WTC11 (cell line): ENCODE results near the gene RRP8.

ENCODE experiments used
- CREM ChIP-seq: sonication (generic); formaldehyde crosslinking; IDR thresholded peaks from 2 replicates; pipeline ENCODE4 v1.8.1; 2022; ENCODE audit warnings: mild to moderate bottlenecking, missing genetic modification reagents, moderate library complexity
- ETV6 ChIP-seq: sonication (generic); formaldehyde crosslinking; IDR thresholded peaks from 2 replicates; pipeline ENCODE4 v1.8.1; 2022; ENCODE audit warnings: mild to moderate bottlenecking, missing genetic modification reagents
- NFYB ChIP-seq: sonication (generic); formaldehyde crosslinking; conservative IDR thresholded peaks from 2 replicates; pipeline ENCODE4 v1.8.0; 2022; ENCODE audit warnings: low read depth, missing genetic modification reagents
- TCF7 ChIP-seq: sonication (generic); formaldehyde crosslinking; IDR thresholded peaks from 2 replicates; pipeline ENCODE4 v1.8.0; 2022; ENCODE audit warnings: mild to moderate bottlenecking, low read depth, missing genetic modification reagents, moderate library complexity
- TF ChIP-seq, protein P1 (sequence below): fragments of 200-600 bp; IDR thresholded peaks from 2 replicates; pipeline ENCODE4 v1.8.0; 2022; ENCODE audit warnings: antibody characterized with exemption
- TF ChIP-seq, protein P2 (sequence below): sonication (generic); formaldehyde crosslinking; IDR thresholded peaks from 2 replicates; pipeline ENCODE4 v1.8.0; 2022; ENCODE audit warnings: mild to moderate bottlenecking, missing genetic modification reagents
- TF ChIP-seq, protein P3 (sequence below): sonication (generic); formaldehyde crosslinking; IDR thresholded peaks from 2 replicates; pipeline ENCODE4 v1.8.1; 2022; ENCODE audit warnings: mild to moderate bottlenecking, missing genetic modification reagents, moderate library complexity, borderline replicate concordance
- TF ChIP-seq, protein P4 (sequence below): sonication (generic); formaldehyde crosslinking; IDR thresholded peaks from 2 replicates; pipeline ENCODE4 v1.8.1; 2022; ENCODE audit warnings: mild to moderate bottlenecking, moderate library complexity, missing genetic modification reagents
- TF ChIP-seq, protein P5 (sequence below): sonication (generic); formaldehyde crosslinking; IDR thresholded peaks from 2 replicates; pipeline ENCODE4 v1.8.1; 2022; ENCODE audit warnings: low read depth, missing genetic modification reagents, borderline replicate concordance
- TF ChIP-seq, protein P6 (sequence below): sonication (generic); formaldehyde crosslinking; IDR thresholded peaks from 2 replicates; pipeline ENCODE4 v1.8.0; 2022; ENCODE audit warnings: mild to moderate bottlenecking, missing genetic modification reagents
- TF ChIP-seq, protein P7 (sequence below): sonication (generic); formaldehyde crosslinking; IDR thresholded peaks from 2 replicates; pipeline ENCODE4 v1.8.1; 2023; ENCODE audit warnings: mild to moderate bottlenecking, missing genetic modification reagents
- TF ChIP-seq, protein P8 (sequence below): sonication (generic); formaldehyde crosslinking; IDR thresholded peaks from 2 replicates; pipeline ENCODE4 v1.8.0; 2023; ENCODE audit warnings: mild to moderate bottlenecking, missing genetic modification reagents

DNA sequence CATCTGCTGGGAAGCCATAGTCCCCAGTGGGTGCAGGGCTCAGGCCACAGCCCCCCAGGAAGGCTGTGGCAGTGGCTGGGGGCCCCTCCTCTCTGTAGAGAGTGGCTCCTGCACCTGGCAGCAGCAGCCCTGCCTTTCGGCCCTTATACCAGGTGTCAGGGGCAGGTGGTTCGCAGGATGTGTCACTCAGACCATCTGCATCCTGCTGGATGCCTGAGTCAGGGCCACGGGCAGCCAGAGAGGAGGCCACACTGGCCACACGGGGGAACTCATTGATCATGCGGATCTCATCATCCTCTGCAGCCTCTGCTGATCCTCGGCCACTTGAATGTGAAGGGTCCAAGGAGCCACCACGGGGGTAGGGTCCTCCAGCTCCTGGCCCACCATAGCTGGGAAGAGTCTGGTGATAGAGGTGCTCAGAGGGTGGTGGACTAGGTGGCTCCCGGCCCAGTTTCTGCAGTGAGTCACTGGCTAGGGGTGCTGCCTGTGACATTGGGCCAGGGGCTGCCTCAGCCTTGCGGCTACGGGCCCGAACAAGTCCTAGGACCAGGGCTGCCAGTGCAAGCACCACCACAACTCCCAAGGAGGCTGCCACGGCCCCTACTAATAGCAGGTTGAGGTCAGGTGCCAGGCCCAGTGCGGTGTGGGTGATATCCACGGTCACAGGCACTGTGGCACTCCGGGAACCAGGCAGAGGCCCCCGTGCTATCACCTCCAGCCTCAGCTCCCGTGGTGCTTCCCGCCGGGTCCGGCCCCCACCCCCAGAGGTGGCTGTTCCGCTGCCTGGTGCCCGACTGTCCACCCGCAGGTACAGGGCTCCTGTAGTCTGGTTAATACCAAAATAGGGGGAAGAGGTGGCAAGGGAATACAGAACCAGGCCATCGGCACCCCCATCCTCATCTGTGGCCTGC is 19.1 kb upstream of the RRP8 start:
- TF ChIP-seq, protein P1, sequence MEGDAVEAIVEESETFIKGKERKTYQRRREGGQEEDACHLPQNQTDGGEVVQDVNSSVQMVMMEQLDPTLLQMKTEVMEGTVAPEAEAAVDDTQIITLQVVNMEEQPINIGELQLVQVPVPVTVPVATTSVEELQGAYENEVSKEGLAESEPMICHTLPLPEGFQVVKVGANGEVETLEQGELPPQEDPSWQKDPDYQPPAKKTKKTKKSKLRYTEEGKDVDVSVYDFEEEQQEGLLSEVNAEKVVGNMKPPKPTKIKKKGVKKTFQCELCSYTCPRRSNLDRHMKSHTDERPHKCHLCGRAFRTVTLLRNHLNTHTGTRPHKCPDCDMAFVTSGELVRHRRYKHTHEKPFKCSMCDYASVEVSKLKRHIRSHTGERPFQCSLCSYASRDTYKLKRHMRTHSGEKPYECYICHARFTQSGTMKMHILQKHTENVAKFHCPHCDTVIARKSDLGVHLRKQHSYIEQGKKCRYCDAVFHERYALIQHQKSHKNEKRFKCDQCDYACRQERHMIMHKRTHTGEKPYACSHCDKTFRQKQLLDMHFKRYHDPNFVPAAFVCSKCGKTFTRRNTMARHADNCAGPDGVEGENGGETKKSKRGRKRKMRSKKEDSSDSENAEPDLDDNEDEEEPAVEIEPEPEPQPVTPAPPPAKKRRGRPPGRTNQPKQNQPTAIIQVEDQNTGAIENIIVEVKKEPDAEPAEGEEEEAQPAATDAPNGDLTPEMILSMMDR = no peak
- TF ChIP-seq TCF7 (CRISPR knock-in tag) = no peak
- TF ChIP-seq, protein P2, sequence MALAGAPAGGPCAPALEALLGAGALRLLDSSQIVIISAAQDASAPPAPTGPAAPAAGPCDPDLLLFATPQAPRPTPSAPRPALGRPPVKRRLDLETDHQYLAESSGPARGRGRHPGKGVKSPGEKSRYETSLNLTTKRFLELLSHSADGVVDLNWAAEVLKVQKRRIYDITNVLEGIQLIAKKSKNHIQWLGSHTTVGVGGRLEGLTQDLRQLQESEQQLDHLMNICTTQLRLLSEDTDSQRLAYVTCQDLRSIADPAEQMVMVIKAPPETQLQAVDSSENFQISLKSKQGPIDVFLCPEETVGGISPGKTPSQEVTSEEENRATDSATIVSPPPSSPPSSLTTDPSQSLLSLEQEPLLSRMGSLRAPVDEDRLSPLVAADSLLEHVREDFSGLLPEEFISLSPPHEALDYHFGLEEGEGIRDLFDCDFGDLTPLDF = no peak
- TF ChIP-seq ETV6 = no peak
- TF ChIP-seq, protein P3, sequence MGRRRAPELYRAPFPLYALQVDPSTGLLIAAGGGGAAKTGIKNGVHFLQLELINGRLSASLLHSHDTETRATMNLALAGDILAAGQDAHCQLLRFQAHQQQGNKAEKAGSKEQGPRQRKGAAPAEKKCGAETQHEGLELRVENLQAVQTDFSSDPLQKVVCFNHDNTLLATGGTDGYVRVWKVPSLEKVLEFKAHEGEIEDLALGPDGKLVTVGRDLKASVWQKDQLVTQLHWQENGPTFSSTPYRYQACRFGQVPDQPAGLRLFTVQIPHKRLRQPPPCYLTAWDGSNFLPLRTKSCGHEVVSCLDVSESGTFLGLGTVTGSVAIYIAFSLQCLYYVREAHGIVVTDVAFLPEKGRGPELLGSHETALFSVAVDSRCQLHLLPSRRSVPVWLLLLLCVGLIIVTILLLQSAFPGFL = no peak
- no peak for TF ChIP-seq NFYB (CRISPR knock-in tag)
- TF ChIP-seq, protein P4, sequence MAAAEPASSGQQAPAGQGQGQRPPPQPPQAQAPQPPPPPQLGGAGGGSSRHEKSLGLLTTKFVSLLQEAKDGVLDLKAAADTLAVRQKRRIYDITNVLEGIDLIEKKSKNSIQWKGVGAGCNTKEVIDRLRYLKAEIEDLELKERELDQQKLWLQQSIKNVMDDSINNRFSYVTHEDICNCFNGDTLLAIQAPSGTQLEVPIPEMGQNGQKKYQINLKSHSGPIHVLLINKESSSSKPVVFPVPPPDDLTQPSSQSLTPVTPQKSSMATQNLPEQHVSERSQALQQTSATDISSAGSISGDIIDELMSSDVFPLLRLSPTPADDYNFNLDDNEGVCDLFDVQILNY (CRISPR knock-in tag) = no peak
- TF ChIP-seq, protein P5, sequence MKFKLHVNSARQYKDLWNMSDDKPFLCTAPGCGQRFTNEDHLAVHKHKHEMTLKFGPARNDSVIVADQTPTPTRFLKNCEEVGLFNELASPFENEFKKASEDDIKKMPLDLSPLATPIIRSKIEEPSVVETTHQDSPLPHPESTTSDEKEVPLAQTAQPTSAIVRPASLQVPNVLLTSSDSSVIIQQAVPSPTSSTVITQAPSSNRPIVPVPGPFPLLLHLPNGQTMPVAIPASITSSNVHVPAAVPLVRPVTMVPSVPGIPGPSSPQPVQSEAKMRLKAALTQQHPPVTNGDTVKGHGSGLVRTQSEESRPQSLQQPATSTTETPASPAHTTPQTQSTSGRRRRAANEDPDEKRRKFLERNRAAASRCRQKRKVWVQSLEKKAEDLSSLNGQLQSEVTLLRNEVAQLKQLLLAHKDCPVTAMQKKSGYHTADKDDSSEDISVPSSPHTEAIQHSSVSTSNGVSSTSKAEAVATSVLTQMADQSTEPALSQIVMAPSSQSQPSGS (CRISPR knock-in tag) = no peak
- TF ChIP-seq, protein P6, sequence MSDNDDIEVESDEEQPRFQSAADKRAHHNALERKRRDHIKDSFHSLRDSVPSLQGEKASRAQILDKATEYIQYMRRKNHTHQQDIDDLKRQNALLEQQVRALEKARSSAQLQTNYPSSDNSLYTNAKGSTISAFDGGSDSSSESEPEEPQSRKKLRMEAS (CRISPR knock-in tag) = no peak
- TF ChIP-seq, protein P7, sequence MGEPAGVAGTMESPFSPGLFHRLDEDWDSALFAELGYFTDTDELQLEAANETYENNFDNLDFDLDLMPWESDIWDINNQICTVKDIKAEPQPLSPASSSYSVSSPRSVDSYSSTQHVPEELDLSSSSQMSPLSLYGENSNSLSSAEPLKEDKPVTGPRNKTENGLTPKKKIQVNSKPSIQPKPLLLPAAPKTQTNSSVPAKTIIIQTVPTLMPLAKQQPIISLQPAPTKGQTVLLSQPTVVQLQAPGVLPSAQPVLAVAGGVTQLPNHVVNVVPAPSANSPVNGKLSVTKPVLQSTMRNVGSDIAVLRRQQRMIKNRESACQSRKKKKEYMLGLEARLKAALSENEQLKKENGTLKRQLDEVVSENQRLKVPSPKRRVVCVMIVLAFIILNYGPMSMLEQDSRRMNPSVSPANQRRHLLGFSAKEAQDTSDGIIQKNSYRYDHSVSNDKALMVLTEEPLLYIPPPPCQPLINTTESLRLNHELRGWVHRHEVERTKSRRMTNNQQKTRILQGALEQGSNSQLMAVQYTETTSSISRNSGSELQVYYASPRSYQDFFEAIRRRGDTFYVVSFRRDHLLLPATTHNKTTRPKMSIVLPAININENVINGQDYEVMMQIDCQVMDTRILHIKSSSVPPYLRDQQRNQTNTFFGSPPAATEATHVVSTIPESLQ = no peak
- TF ChIP-seq, protein P8, sequence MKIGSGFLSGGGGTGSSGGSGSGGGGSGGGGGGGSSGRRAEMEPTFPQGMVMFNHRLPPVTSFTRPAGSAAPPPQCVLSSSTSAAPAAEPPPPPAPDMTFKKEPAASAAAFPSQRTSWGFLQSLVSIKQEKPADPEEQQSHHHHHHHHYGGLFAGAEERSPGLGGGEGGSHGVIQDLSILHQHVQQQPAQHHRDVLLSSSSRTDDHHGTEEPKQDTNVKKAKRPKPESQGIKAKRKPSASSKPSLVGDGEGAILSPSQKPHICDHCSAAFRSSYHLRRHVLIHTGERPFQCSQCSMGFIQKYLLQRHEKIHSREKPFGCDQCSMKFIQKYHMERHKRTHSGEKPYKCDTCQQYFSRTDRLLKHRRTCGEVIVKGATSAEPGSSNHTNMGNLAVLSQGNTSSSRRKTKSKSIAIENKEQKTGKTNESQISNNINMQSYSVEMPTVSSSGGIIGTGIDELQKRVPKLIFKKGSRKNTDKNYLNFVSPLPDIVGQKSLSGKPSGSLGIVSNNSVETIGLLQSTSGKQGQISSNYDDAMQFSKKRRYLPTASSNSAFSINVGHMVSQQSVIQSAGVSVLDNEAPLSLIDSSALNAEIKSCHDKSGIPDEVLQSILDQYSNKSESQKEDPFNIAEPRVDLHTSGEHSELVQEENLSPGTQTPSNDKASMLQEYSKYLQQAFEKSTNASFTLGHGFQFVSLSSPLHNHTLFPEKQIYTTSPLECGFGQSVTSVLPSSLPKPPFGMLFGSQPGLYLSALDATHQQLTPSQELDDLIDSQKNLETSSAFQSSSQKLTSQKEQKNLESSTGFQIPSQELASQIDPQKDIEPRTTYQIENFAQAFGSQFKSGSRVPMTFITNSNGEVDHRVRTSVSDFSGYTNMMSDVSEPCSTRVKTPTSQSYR = no peak
- TF ChIP-seq CREM = no peak
